IMR-90 (cell line): ENCODE measurements around the gene ZNF646. TPM values are rescaled to one million over a fixed set of nuclear protein-coding genes. Genes with fewer than 3 reads are reported as not detected.

Experiments
- ATAC-seq: fragments of 200-7000 bp; cut with Tn5 transposase; 2 replicates; pipeline ENCODE4 v1.9.1; 2020; ENCODE audit warnings: low read depth, mild to moderate bottlenecking, moderate library complexity
- BruUV-seq: library from RNA; stranded (reverse); fragments of 400-500 nt; replicated peaks from 2 replicates; lab custom pipeline; 2021; lab: Mats Ljungman, UMichigan
- CTCF ChIA-PET: fragments of 300-600 bp; formaldehyde crosslinking; extraction: SDS; loops from one replicate; lab custom pipeline; 2021; ENCODE audit warnings: antibody characterized with exemption; lab: Yijun Ruan, JAX
- POLR2A ChIA-PET: fragments of 300-600 bp; sonication (Branson Sonifier 250); formaldehyde crosslinking; loops from one replicate; lab custom pipeline; 2022; ENCODE audit warnings: antibody characterized with exemption; ENCODE audit not compliant: unreplicated experiment; lab: Charles Lee
- DNase-seq: peaks from one replicate; pipeline ENCODE4 v3.0.0; 2013
- H2AFZ ChIP-seq: replicated peaks from 2 replicates; pipeline ENCODE3; 2013; ENCODE audit warnings: low read length, mild to moderate bottlenecking; ENCODE audit not compliant: poor library complexity
- H2AK5ac ChIP-seq: 2 replicates; pipeline ENCODE4 v1.6.1; 2013; ENCODE audit warnings: low read depth, low read length, inconsistent platforms
- H2AK9ac ChIP-seq: replicated peaks from 2 replicates; pipeline ENCODE3; 2013; ENCODE audit warnings: mild to moderate bottlenecking, low read depth, low read length, moderate library complexity; ENCODE audit not compliant: poor library complexity
- H2BK120ac ChIP-seq: 2 replicates; pipeline ENCODE4 v1.6.1; 2013; ENCODE audit warnings: low read depth, low read length, inconsistent platforms
- H2BK15ac ChIP-seq: 3 replicates; pipeline ENCODE4 v1.6.1; 2013; ENCODE audit warnings: low read depth, low read length, inconsistent platforms
- H2BK20ac ChIP-seq: 2 replicates; pipeline ENCODE4 v1.6.1; 2013; ENCODE audit warnings: low read depth, mild to moderate bottlenecking, inconsistent platforms, low read length, moderate library complexity
- H2BK5ac ChIP-seq: 2 replicates; pipeline ENCODE4 v1.6.1; 2013; ENCODE audit warnings: mild to moderate bottlenecking, low read depth, low read length, inconsistent platforms; ENCODE audit not compliant: poor library complexity, severe bottlenecking
- H3K14ac ChIP-seq: replicated peaks from 2 replicates; pipeline ENCODE4 v1.6.1; 2013; ENCODE audit warnings: low read depth, low read length, inconsistent platforms
- H3K18ac ChIP-seq: 2 replicates; pipeline ENCODE4 v1.6.1; 2013; ENCODE audit warnings: low read depth, low read length, control low read depth
- H3K23ac ChIP-seq: 2 replicates; pipeline ENCODE4 v1.6.1; 2013; ENCODE audit warnings: low read depth, low read length, inconsistent platforms
- H3K27ac ChIP-seq: 2 replicates; pipeline ENCODE4 v1.5.1; 2013; ENCODE audit warnings: mild to moderate bottlenecking, control low read depth, low read length; ENCODE audit not compliant: insufficient read depth
- H3K27me3 ChIP-seq: 2 replicates; pipeline ENCODE4 v1.6.1; 2013; ENCODE audit warnings: low read length; ENCODE audit not compliant: control insufficient read depth, insufficient read depth
- H3K36me3 ChIP-seq: 2 replicates; pipeline ENCODE4 v1.6.1; 2013; ENCODE audit warnings: low read length, mixed read lengths; ENCODE audit not compliant: control insufficient read depth, insufficient read depth
- H3K4ac ChIP-seq: 2 replicates; pipeline ENCODE4 v1.6.1; 2013; ENCODE audit warnings: low read depth, low read length, inconsistent platforms
- H3K4me1 ChIP-seq: 2 replicates; pipeline ENCODE4 v1.6.1; 2013; ENCODE audit warnings: low read length, mixed read lengths; ENCODE audit not compliant: control insufficient read depth, insufficient read depth
- H3K4me2 ChIP-seq: 2 replicates; pipeline ENCODE4 v1.6.1; 2013; ENCODE audit warnings: low read depth, mild to moderate bottlenecking, control low read depth, low read length, moderate library complexity
- H3K4me3 ChIP-seq: 2 replicates; pipeline ENCODE4 v1.5.1; 2013; ENCODE audit warnings: low read depth, mild to moderate bottlenecking, control low read depth, low read length, moderate library complexity; ENCODE audit not compliant: insufficient read depth
- H3K56ac ChIP-seq: 2 replicates; pipeline ENCODE4 v1.6.1; 2013; ENCODE audit warnings: low read length, inconsistent platforms; ENCODE audit not compliant: insufficient read depth; ENCODE audit errors: extremely low read depth
- H3K79me1 ChIP-seq, 2 experiments: 2 replicates each; pipeline ENCODE4 v1.6.1; 2013; ENCODE audit warnings: low read length in 2 of 2, inconsistent platforms in 1 of 2, low read depth in 1 of 2
- H3K9ac ChIP-seq: 2 replicates; pipeline ENCODE4 v1.6.1; 2013; ENCODE audit warnings: low read depth, low read length, control low read depth
- H3K9me1 ChIP-seq: 2 replicates; pipeline ENCODE4 v1.6.1; 2013; ENCODE audit warnings: low read length, inconsistent platforms; ENCODE audit not compliant: insufficient read depth
- H3K9me3 ChIP-seq: 2 replicates; pipeline ENCODE4 v1.6.1; 2013; ENCODE audit warnings: low read length; ENCODE audit not compliant: control insufficient read depth, insufficient read depth
- H4K20me1 ChIP-seq: 2 replicates; pipeline ENCODE4 v1.6.1; 2013; ENCODE audit warnings: low read length, inconsistent platforms; ENCODE audit not compliant: insufficient read depth
- H4K5ac ChIP-seq: 2 replicates; pipeline ENCODE4 v1.6.1; 2013; ENCODE audit warnings: mild to moderate bottlenecking, low read depth, low read length, control low read depth
- H4K8ac ChIP-seq, 2 experiments: 2 replicates each; pipeline ENCODE4 v1.6.1; 2013; ENCODE audit warnings: low read depth in 2 of 2, low read length in 2 of 2, control low read depth in 1 of 2, inconsistent platforms in 1 of 2
- H4K91ac ChIP-seq: 2 replicates; pipeline ENCODE4 v1.6.1; 2013; ENCODE audit warnings: low read depth, low read length, inconsistent platforms; ENCODE audit not compliant: insufficient read depth
- BHLHE40 ChIP-seq: fragments of 150-350 bp; IDR thresholded peaks from 2 replicates; pipeline ENCODE4 v1.6.1; 2016; ENCODE audit warnings: mild to moderate bottlenecking, low read depth, low read length
- CEBPB ChIP-seq: IDR thresholded peaks from 2 replicates; pipeline ENCODE4 v1.6.1; 2012; ENCODE audit warnings: low read depth, low read length, improper control_type of control experiment
- CHD1 ChIP-seq: IDR thresholded peaks from 2 replicates; pipeline ENCODE4 v1.6.1; 2012; ENCODE audit warnings: low read depth, low read length, improper control_type of control experiment
- FOS ChIP-seq: fragments of 150-350 bp; IDR thresholded peaks from 2 replicates; pipeline ENCODE4 v1.6.1; 2016; ENCODE audit warnings: low read depth, low read length
- MAFK ChIP-seq: IDR thresholded peaks from 2 replicates; pipeline ENCODE4 v1.6.1; 2012; ENCODE audit warnings: low read depth, low read length, improper control_type of control experiment
- MAZ ChIP-seq: IDR thresholded peaks from 2 replicates; pipeline ENCODE4 v1.6.1; 2012; ENCODE audit warnings: low read depth, mild to moderate bottlenecking, low read length, improper control_type of control experiment, moderate library complexity, borderline replicate concordance
- MXI1 ChIP-seq: IDR thresholded peaks from 2 replicates; pipeline ENCODE4 v1.6.1; 2012; ENCODE audit warnings: low read depth, mild to moderate bottlenecking, low read length, moderate library complexity, borderline replicate concordance
- NFE2L2 ChIP-seq: fragments of 150-350 bp; IDR thresholded peaks from 2 replicates; pipeline ENCODE4 v1.6.1; 2016; ENCODE audit warnings: low read depth, mild to moderate bottlenecking, low read length
- POLR2A ChIP-seq: IDR thresholded peaks from 2 replicates; pipeline ENCODE4 v1.6.1; 2012; ENCODE audit warnings: mild to moderate bottlenecking, low read depth, low read length
- RAD21 ChIP-seq: IDR thresholded peaks from 2 replicates; pipeline ENCODE4 v1.6.1; 2012; ENCODE audit warnings: low read length, improper control_type of control experiment
- RCOR1 ChIP-seq: IDR thresholded peaks from 2 replicates; pipeline ENCODE4 v1.6.1; 2012; ENCODE audit warnings: mild to moderate bottlenecking, low read length, improper control_type of control experiment; ENCODE audit not compliant: insufficient replicate concordance
- RFX5 ChIP-seq: IDR thresholded peaks from 2 replicates; pipeline ENCODE4 v1.8.0; 2012; ENCODE audit warnings: low read depth, mild to moderate bottlenecking, low read length, moderate library complexity
- SMC3 ChIP-seq: fragments of 150-350 bp; IDR thresholded peaks from 2 replicates; pipeline ENCODE4 v1.6.1; 2016; ENCODE audit warnings: low read depth, mild to moderate bottlenecking, antibody characterized with exemption, low read length, moderate library complexity
- WGBS, 2 experiments: methylation state at CpG; one replicate each; pipeline versions ENCODE4 v1.1.5 to v1.1.7; 2013; ENCODE audit warnings: missing lambda C conversion rate in 2 of 2; ENCODE audit not compliant: insufficient read length in 1 of 2; ENCODE audit errors: extremely low coverage in 2 of 2; 5-methylcytosine and 5-hydroxymethylcytosine counted together
- dilution Hi-C: fragments of 300-500 bp; cut with HindIII; formaldehyde crosslinking; loops from one replicate; pipeline ENCODE4 v1.14.3; 2018; ENCODE audit warnings: low sequenced_read_pairs; ENCODE audit not compliant: unreplicated experiment
- in situ Hi-C: fragments of 300-500 bp; cut with MboI; formaldehyde crosslinking; loops from 3 replicates; pipeline ENCODE4 v1.14.3; 2019; ENCODE audit warnings: low sequenced_read_pairs, inconsistent platforms, mixed read lengths
- intact Hi-C: fragments of 100-400 bp; cut with micrococcal nuclease; formaldehyde crosslinking; loops from 2 replicates; pipeline ENCODE4 v1.10.0; 2022
- polyA plus RNA-seq, 3 experiments: library from polyadenylated mRNA; depleted of rRNA; stranded (reverse); fragments of >200 nt; gene quantifications; 2 replicates each; pipeline ENCODE4 v1.2.3, GENCODE V29; 2012; ENCODE audit warnings: low replicate concordance in 1 of 3
- total RNA-seq: library from RNA; depleted of rRNA; stranded (reverse); fragments of >200 nt; gene quantifications from 2 replicates; pipeline ENCODE4 v1.2.3, GENCODE V29; 2012
- TF ChIP-seq, protein P1 (sequence below): fragments of 150-350 bp; IDR thresholded peaks from 2 replicates; pipeline ENCODE4 v1.6.1; 2017; ENCODE audit warnings: mild to moderate bottlenecking, antibody characterized with exemption, low read length, low read depth
- TF ChIP-seq, protein P2 (sequence below): fragments of 150-350 bp; IDR thresholded peaks from 2 replicates; pipeline ENCODE4 v1.6.1; 2016; ENCODE audit warnings: low read depth, mild to moderate bottlenecking, low read length, moderate library complexity, borderline replicate concordance

The ZNF646 gene
- total and polyA plus RNA-seq, 2 of the 4 experiments (the other 2 are of a cell fraction) = 4.9 to 6.8 TPM

DNA sequence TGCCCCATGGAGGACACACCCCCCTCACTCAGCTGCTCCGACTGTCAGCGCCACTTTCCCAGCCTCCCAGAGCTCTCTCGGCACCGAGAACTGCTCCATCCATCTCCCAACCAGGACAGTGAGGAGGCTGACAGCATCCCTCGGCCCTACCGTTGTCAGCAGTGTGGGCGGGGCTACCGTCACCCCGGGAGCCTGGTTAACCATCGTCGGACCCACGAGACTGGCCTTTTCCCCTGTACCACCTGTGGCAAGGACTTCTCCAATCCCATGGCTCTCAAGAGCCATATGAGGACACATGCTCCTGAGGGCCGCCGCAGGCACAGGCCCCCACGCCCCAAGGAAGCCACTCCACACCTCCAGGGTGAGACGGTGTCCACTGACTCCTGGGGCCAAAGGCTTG is 2.1 kb downstream of the ZNF646 start:
- Histone ChIP-seq H3K9me1 (no peaks in the 10 kb centered on the region), H3K9me3 (no peaks in the 10 kb centered on the region), H2BK5ac (no peak overlapping the region), H3K18ac (no peak overlapping the region), H3K14ac (no peak overlapping the region), H3K4ac (no peak overlapping the region), H2BK120ac (no peak overlapping the region), H3K4me3 (no peak overlapping the region), H2AFZ (no peak overlapping the region), H4K8ac (no peak overlapping the region), H3K36me3 (peaks cover 50% of the 10 kb centered on the region), H2AK5ac (no peak overlapping the region), H2AK9ac (no peak overlapping the region), H3K27ac (no peak overlapping the region), H3K79me1 (peaks cover 16 to 65% of the 10 kb centered on the region in 2 experiments), H3K23ac (no peak overlapping the region), H4K91ac (no peak overlapping the region), H4K5ac (no peak overlapping the region), H3K56ac (no peak overlapping the region), H3K27me3 (no peaks in the 10 kb centered on the region), H2BK20ac (no peak overlapping the region), H3K9ac (no peak overlapping the region), H3K4me1 (peaks cover 6% of the 10 kb centered on the region), H4K20me1 (peaks cover 5% of the 10 kb centered on the region; the same call in 1 of the 2 replicates), H3K4me2 (no peak overlapping the region), H2BK15ac (no peak overlapping the region)
- WGBS, 2 experiments = 66% methylated on average over 5 of the region's 16 CpGs; no CpG with 5 or more reads in 1 of the 2 experiments
- dilution Hi-C loops (no loop called here), intact Hi-C loops (loop anchor here (10.0 kb wide), 1 partner anchor 122 kb away; the partner anchor contains the start of gene SETD1A), in situ Hi-C loops (loop anchor here (10.0 kb wide), 1 partner anchor 388 kb away; no protein-coding TSS in a partner anchor)
- no peak for TF ChIP-seq RFX5
- no peak for TF ChIP-seq MXI1
- no peak for TF ChIP-seq RAD21
- no peak for TF ChIP-seq BHLHE40
- no peak for TF ChIP-seq MAZ
- no peak for TF ChIP-seq CHD1
- no peak for TF ChIP-seq FOS
- TF ChIP-seq, protein P1, sequence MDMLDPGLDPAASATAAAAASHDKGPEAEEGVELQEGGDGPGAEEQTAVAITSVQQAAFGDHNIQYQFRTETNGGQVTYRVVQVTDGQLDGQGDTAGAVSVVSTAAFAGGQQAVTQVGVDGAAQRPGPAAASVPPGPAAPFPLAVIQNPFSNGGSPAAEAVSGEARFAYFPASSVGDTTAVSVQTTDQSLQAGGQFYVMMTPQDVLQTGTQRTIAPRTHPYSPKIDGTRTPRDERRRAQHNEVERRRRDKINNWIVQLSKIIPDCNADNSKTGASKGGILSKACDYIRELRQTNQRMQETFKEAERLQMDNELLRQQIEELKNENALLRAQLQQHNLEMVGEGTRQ = no peak
- TF ChIP-seq MAFK = no peak
- TF ChIP-seq RCOR1 = no peak
- no peak for TF ChIP-seq CEBPB
- TF ChIP-seq POLR2A = no peak
- TF ChIP-seq NFE2L2 = no peak
- TF ChIP-seq SMC3 = no peak
- TF ChIP-seq, protein P2, sequence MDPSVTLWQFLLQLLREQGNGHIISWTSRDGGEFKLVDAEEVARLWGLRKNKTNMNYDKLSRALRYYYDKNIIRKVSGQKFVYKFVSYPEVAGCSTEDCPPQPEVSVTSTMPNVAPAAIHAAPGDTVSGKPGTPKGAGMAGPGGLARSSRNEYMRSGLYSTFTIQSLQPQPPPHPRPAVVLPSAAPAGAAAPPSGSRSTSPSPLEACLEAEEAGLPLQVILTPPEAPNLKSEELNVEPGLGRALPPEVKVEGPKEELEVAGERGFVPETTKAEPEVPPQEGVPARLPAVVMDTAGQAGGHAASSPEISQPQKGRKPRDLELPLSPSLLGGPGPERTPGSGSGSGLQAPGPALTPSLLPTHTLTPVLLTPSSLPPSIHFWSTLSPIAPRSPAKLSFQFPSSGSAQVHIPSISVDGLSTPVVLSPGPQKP = no peak
- POLR2A ChIA-PET = no interaction called here
- CTCF ChIA-PET = no interaction called here
- no peak for DNase-seq
- no TSS peak for BruUV-seq
- ATAC-seq = no peak
